ENCODE data around the gene RBM24. TPM values are rescaled to one million over a fixed set of nuclear protein-coding genes. Genes with fewer than 3 reads are reported as not detected.

Gene RBM24
- total and polyA plus RNA-seq, 9 of the 15 experiments (the other 6 are each of a cell fraction or from before 2014, with no cell fraction given) = not detected

DNA sequence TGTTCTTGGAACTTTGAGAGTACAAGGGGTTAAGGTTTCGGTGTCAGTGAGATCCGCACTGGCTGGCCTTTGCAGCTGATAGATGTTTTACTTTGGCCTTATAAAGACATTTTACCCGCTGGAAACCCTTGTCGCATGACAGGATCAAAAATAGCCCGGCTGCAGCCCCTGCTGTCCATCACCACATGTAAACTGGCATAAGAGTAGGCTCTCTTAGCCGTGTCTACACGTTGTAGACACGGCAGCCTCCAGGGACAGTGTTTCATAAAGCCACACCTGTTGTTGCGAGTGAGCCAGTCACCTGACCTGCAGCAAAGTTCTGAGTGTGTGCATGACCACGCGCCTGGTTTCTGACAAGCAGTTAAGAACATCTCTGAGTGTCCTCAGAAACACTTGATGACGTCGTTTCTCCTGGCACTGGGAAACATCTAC is 8.5 kb downstream of the RBM24 start:
- peaks cover 14 to 20% of the 10 kb centered on the region in 2 experiments for H3K27me3 ChIP-seq (ENCODE audit: control insufficient read depth in 2 of 2, insufficient read depth in 2 of 2, low read length in 2 of 2)
- H3K4me1 ChIP-seq (replicated peaks in 1 of 2; ENCODE audit: control insufficient read depth in 2 of 2, insufficient read depth in 2 of 2, low read length in 2 of 2) = peaks cover 0 to 3% of the 10 kb centered on the region in 2 experiments; a peak in 1 of 5 replicates
- no peak for DNase-seq (ENCODE audit: extremely low read depth in 1 of 4, low spot score in 3 of 4)
- ChIA-PET CTCF (ENCODE audit: low intra/inter-chr PET ratio) (no interaction called here), POLR2A (no interaction called here)
- intact Hi-C loops (cut with micrococcal nuclease) = no loop called here
- H3K27ac ChIP-seq (ENCODE audit: extremely low read depth, low read depth, low read length) = no peak overlapping the region
- no peak overlapping the region for H3K4me2 ChIP-seq (ENCODE audit: insufficient read depth, low read length)
- BruUV-seq (replicated peaks) = no TSS peak
- no peaks in the 10 kb centered on the region for H4K20me1 ChIP-seq (replicated peaks; ENCODE audit: control insufficient read depth, insufficient read depth, low read length)
- no peaks in the 10 kb centered on the region for H3K9me1 ChIP-seq (ENCODE audit: control insufficient read depth, insufficient read depth, low read length)
- no peak for FAIRE-seq
- no peak overlapping the region for H3K9ac ChIP-seq (ENCODE audit: insufficient read depth in 1 of 2, low read depth in 2 of 2, low read length in 2 of 2)
- 2% methylated on average over 13 of the region's 13 CpGs for WGBS (ENCODE audit: insufficient coverage, low coverage, missing lambda C conversion rate)
- in situ Hi-C loops (cut with MboI) = no loop called here
- no peaks in the 10 kb centered on the region for H3K79me2 ChIP-seq (ENCODE audit: control insufficient read depth, insufficient read depth, low read length)
- no peak overlapping the region for H3K4me3 ChIP-seq
- TF ChIP-seq CHCHD3 (CRISPR knock-in tag; IDR thresholded peaks at IDR 0.05) (no peak), KLF13 (tag; IDR thresholded peaks at IDR 0.05; ENCODE audit: borderline replicate concordance, low read depth) (no peak)
- TF ChIP-seq, protein P1, sequence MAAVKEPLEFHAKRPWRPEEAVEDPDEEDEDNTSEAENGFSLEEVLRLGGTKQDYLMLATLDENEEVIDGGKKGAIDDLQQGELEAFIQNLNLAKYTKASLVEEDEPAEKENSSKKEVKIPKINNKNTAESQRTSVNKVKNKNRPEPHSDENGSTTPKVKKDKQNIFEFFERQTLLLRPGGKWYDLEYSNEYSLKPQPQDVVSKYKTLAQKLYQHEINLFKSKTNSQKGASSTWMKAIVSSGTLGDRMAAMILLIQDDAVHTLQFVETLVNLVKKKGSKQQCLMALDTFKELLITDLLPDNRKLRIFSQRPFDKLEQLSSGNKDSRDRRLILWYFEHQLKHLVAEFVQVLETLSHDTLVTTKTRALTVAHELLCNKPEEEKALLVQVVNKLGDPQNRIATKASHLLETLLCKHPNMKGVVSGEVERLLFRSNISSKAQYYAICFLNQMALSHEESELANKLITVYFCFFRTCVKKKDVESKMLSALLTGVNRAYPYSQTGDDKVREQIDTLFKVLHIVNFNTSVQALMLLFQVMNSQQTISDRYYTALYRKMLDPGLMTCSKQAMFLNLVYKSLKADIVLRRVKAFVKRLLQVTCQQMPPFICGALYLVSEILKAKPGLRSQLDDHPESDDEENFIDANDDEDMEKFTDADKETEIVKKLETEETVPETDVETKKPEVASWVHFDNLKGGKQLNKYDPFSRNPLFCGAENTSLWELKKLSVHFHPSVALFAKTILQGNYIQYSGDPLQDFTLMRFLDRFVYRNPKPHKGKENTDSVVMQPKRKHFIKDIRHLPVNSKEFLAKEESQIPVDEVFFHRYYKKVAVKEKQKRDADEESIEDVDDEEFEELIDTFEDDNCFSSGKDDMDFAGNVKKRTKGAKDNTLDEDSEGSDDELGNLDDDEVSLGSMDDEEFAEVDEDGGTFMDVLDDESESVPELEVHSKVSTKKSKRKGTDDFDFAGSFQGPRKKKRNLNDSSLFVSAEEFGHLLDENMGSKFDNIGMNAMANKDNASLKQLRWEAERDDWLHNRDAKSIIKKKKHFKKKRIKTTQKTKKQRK (IDR thresholded peaks at IDR 0.05; ENCODE audit: borderline replicate concordance, low read depth, low read length) = no peak
- H3K9me3 ChIP-seq (replicated peaks; ENCODE audit: control insufficient read depth, insufficient read depth, low read depth, low read length) = no peaks in the 10 kb centered on the region
- H2AFZ ChIP-seq (ENCODE audit: low read depth, low read length) = no peak overlapping the region
- H3K36me3 ChIP-seq (ENCODE audit: control insufficient read depth, insufficient read depth, low read length) = no peaks in the 10 kb centered on the region
- no peak for ATAC-seq
